GM12873 (cell line): ENCODE data around the gene UBQLNL.

ENCODE experiments used
- TF ChIP-seq, protein P1 (sequence below): IDR thresholded peaks from 2 replicates; pipeline ENCODE4 v1.5.1; 2012; ENCODE audit warnings: low read depth, mild to moderate bottlenecking, moderate library complexity, low read length, control low read depth; ENCODE audit not compliant: insufficient read depth; ENCODE audit errors: missing control alignments

The UBQLNL gene

DNA sequence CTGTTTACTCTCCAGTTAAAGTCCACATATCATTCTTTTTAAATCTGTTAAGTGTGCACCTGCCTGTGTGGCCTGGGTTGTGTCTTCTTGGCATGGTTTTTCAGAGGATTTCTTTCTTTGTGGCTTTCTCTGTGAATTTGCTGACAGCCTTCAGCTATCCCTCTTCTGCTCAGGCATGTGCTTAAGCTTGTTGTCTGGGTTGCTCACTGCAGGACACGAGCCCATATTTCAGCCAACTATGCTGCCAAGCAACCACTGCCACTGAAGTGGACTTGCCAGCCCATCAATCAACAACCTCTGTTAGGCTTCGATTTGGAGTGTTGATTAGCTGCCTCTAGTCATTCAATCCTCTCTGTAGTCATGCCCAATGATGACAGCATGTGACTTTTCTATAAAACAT, 49.0 kb downstream of the UBQLNL start:
- TF ChIP-seq, protein P1, sequence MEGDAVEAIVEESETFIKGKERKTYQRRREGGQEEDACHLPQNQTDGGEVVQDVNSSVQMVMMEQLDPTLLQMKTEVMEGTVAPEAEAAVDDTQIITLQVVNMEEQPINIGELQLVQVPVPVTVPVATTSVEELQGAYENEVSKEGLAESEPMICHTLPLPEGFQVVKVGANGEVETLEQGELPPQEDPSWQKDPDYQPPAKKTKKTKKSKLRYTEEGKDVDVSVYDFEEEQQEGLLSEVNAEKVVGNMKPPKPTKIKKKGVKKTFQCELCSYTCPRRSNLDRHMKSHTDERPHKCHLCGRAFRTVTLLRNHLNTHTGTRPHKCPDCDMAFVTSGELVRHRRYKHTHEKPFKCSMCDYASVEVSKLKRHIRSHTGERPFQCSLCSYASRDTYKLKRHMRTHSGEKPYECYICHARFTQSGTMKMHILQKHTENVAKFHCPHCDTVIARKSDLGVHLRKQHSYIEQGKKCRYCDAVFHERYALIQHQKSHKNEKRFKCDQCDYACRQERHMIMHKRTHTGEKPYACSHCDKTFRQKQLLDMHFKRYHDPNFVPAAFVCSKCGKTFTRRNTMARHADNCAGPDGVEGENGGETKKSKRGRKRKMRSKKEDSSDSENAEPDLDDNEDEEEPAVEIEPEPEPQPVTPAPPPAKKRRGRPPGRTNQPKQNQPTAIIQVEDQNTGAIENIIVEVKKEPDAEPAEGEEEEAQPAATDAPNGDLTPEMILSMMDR = no peak
